Activated CD4-positive, alpha-beta T cell treated with anti-CD3 and anti-CD28 coated beads for 48 hours (primary cell): ENCODE measurements around the gene DEDD.
A peak's percentile ranks its signal among the peaks of the same experiment; 100 is the strongest.

ENCODE experiments used
- DNase-seq: peaks from one replicate; pipeline ENCODE4 v3.0.0-alpha.2; 2020

Gene DEDD

GRCh38 chr1:161162052-161162451 lies 29.6 kb upstream of the DEDD start:
- no peak for DNase-seq

DNA sequence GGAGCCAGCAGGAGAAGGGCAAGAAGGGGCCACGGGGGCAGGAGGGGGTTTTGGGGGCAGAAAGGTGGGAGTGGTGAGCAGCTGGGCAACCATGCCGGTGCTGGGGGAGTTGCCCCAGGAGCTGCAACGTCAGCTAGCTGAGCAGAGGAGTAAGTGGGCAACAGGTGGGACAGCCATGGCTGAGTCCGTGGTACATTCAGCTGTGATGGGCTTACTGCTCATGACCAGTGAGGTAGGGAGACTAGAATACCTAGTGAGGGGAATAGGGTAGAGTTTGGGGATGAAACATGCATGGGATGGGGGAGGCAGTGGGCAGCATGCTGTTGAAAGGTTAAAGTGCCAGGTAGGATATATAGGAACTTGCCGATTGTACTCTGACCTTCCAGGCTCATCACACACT lies 29.2 kb upstream of the DEDD start:
- no peak for DNase-seq

- DNase-seq: no peak
Measured at GRCh38 chr1:161160671-161161145, 28.2 kb upstream of the DEDD start.

DNA sequence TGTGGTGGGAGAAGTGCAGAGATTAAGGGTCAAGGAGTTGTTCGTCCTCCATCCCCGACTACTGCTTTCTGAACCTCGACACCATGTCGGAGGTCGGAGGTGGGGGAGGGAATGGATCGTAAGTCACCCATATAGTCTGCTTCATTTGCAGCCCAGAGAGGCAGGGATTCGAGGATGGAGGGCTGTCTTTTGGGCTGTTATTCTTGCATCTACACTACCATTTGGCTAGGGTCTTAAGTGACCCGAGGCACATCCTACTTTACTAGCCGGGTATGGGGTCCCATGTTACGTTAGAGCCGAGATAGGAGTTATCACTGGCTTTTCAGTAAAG lies 27.4 kb upstream of the DEDD start:
- DNase-seq: no peak

DNA sequence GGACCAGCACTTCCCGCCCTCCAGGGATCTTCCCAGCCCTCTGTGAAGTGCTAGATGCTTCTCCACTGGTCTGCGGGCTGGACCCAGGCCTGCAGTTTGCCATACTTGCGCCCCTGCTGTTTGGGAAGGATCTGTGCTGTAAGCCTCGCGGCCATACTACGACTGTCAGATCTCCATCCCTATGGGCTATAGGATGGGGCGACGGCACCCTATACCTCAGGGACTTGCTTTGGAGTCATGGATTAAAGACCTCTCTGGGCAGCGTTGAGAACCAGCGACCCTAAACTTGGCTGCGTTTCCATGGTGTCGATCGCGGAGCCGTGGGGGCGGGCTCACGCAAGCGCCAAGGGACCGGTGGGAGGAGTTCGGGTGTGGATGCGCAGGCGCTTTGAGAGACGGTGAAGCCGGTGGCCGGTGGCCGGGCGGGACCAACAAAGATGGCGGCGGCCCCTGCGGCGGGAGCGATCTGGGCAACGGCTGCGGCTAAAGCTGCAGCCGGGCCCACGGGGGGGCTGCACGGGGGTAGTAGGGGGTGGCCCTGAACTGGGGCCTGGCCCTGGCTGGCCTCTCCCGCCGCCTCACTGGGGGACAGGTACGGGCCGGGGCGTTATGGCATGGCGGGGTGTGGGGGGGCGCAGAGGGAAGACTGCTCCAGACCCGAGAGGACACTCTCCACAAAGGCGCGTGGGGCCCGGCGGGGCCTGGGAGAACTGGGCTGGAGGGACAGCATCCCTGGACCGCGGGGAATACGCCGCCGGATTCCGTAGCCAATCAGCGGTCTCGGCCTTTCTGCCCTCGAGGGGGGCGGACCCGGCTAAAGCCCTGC lies 26.8 kb upstream of the DEDD start, which contains the start of gene USP21:
USP21 (plus strand) TSS at position 414 of the 826 bp plus-strand sequence. CDS start 1,141 bp downstream, outside the sequence.
- DNase-seq: peak; percentile 94

DNA sequence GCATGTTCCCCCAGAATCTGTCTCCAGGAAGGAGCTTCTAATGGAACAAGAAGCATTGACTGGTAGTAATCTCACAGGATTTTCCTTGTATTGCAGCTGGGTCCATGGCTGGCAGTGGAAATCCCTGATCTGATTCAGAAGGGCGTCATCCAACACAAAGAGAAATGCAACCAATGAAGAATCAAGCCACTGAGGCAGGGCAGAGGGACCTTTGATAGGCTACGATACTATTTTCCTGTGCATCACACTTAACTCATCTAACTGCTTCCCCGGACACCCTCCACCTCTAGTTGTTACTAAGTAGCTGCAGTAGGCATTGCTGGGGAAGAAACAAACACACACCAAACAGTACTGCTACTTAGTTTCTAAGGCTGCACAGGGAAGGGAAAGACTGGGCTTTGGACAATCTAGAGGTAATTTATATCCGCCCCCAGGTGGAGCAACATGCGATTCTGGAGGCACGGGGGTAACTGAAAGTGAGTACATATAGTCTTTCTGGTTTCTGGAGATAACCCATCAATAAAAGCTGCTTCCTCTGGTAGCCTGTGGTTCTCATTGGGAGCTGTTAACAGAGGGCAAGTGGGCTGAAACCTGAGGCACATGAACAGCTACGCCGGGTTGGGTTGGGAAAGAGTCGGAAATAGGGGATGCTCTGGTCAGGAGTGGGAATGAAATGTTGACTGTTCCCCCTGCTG lies 26.0 kb upstream of the DEDD start:
- DNase-seq: no peak

GRCh38 chr1:161157867-161158266 lies 25.4 kb upstream of the DEDD start:
- DNase-seq: no peak

DNA sequence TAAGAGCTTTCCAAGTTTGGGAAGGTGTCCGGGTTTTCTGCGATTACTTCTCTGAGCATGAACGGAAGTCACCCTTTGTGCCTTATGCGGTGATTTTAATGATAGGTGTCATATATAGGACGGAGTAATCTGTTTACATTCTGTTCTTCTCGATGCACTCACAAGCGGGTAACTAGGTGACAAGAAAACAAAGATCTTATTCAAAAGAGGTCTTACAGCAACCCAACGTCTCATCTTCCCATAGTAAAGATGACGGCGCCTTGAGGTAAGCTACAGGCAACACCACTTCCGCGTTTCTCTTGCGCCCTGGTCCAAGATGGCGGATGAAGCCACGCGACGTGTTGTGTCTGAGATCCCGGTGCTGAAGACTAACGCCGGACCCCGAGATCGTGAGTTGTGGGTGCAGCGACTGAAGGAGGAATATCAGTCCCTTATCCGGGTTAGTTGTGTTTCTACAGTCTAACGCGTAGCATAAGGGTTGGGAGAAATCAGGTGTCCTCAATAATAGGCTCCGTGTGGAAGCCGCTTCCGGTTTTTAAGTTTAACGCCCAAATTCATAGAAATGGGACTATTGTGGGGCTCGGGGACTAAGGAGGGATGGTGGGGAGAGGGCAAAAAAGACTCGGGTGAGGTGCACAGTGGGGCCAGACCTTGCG lies 21.3 kb upstream of the DEDD start, which contains the start of gene UFC1:
UFC1 (plus strand) TSS at position 297 of the 656 bp plus-strand sequence; CDS start at position 317, 20 bp downstream.
- peak; percentile 86 for DNase-seq

GRCh38 chr1:161153176-161153575 lies 20.7 kb upstream of the DEDD start:
- no peak for DNase-seq

DNA sequence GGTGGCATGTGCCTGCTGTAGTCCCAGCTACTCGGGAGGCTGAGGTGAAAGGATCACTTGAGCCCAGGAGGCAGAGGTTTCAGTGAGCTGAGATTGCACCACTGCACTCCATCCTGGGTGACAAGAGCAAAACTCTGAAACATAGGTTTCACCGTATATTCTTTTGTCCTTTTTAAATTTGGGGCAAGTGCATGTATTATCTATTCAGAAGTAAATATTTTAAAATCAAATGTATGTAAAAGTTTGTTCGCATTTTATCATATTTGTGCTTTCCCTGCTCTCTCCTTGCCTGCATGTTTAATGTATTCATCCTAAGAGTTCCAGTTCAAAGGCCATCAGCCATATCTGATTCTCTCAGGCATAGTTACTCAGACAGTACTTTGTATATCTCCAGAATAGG lies 13.4 kb upstream of the DEDD start:
- DNase-seq: no peak

DNA sequence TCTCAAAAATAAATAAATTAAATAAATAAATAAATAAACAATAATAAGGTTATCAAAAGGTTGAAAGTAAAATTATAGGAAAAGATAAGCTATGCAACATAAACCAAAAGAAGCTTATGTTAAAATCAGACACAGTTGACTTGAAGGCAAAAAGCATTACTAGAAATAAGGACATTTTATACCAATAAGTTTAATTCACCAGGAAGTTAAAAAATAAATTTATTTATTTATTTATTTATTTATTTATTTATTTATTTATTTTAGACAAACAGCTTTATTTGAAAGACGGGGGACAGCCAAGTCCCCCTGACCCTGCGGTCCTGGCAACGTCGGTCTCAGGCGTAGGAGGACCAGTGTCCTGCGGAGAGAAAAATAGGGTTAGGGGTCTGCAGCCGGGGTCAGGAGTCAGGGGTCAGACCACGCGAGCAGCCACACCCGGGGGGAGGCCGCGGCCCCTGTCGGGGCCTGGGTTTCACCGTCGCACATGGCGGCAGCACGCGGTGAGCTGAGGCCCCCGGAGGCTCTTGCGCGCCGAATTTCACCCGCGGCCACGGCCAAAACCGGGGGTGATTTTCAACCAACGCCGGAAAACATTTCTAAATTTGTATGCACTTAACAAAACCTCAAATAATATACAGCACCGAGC lies 8.4 kb upstream of the DEDD start:
- no peak for DNase-seq

- DNase-seq: peak; percentile 36
Measured at GRCh38 chr1:161139766-161140165, 7.3 kb upstream of the DEDD start.

GRCh38 chr1:161138431-161138830 lies 6.0 kb upstream of the DEDD start:
- DNase-seq: no peak

GRCh38 chr1:161137881-161138280 lies 5.4 kb upstream of the DEDD start:
- DNase-seq: no peak

GRCh38 chr1:161133220-161133740 lies 813 bp upstream of the DEDD start:
- no peak for DNase-seq

DNA sequence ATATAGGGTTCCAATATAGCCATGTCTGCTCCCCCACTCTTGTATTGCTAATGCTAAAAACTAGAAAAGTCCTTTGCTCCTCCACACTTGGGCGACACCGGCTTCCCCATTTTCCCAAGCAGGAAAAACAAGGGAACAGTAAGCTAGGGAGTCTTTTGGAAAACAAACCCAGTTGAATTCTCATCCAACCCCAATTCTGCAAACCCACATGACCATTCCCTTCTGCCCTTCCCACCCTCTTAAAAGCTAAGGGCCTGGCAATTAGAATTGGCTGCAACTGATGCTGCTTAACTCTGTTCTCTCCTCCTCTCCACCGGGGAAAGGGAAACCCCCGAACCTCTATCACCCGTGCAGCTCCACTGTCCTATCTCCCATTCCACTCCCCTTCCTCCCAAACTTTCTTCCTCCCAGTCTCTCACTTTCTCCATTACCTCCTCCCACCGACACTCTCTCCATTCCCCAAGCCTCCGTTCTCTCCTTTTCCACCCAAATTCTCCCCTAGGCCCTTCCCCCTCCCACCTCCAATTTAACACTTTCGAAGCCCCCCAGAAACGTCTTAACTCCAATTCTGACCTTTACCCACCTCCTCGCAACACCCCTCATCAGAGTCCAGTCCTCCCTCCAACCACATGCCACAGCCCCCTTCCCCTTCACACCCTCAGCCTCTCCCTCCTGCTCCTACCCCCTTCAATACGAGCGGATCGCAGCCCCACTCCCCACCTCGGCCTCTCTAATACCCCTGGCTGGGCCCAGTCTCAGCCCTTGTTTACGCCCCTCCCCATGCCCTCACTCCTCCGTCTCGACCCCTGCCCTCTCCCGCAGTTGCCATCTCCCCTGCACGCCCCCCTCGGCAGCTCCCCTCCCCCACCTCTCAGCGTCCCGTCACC lies 701 bp downstream of the DEDD start:
- peak; percentile 22 for DNase-seq

- DNase-seq: no peak
Measured at GRCh38 chr1:161130266-161130665, 2.2 kb downstream of the DEDD start.

DNA sequence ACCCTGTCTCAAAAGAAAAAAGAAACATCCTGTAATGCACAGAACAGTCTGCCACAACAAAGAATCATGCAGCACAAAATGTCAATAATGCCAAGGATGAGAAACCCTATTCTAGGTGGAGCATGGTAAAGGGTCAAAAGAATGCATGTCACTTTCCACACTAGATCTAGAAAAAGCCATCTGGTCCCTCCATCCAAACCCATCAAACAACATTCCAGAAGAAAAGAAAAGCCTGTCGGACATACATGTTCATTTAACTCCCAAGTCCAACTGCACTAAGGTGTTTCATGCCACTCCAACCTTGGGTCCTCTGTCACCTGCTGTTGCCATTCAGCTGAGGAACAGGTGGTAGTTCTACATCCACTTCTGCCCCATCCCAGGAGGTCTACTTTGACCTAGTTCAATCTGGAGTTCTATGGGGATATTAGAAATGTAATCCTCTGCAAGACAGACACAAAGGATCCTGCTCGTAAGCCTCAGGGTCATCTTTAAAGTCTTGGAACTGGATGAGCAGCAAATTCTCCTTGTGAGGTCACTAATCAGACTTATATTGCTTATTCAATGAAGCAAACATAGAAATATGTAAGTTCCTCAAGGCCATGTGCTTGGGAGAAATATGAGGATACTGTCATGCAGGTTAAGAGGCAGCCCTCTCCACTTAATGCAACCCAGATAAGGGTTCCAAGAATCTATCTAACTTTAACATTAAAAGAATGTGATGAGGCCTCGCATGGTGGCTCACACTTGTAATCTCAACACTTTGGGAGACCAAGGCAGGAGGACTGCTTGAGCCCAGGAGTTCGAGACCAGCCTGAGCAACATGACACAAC lies 3.7 kb downstream of the DEDD start:
- DNase-seq: no peak

DNA sequence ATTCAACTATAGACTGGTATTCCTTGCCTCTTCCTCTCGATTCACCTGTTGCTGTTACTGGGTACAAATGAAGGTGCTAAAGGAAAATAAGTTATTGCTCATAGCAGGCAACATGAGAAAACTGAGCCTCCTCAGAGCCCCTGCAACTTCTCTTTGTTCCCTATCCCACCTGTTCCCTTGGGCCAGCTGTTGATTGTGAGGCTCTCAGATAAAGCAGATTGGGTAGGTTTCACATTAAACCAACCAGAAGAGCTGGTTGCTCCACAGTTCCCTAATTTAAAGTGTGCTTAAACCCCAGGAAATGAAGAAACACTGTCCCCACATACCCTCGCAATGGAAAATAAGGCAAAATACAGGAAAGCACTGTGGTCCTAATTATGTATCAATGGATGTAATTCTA lies 4.8 kb downstream of the DEDD start:
- DNase-seq: no peak

GRCh38 chr1:161122967-161123366 lies 9.5 kb downstream of the DEDD start:
- DNase-seq: no peak

DNA sequence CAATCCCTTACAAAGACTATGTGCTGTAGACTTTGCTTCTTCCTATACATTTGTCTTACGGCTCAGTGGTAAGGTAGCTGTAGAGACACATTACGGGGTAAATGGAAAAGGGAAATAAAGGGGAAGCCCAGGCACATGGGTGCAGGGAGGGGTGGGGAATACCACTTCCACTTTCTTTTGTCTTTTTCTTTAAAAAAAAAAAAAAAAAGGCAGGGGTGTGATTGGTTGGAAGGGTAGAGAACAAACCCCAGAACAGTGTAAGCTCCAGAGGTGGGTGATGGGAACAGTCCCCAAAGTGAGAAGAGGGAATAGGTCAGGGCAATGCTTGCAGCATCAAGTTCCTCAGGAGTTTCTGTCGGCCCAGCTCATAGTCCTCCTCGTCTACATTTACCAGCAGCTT lies 10.6 kb downstream of the DEDD start:
- DNase-seq: no peak
